22Rv1 (cell line): Measurements from ENCODE around the gene EMC9.

Source experiments
- H3K27ac ChIP-seq: fragments of 450-650 bp; 2 replicates; pipeline ENCODE4 v1.5.1; 2017
- CTCF ChIP-seq: fragments of 450-650 bp; IDR thresholded peaks from 2 replicates; pipeline ENCODE4 v1.5.1; 2017; ENCODE audit warnings: mild to moderate bottlenecking
- ZFX ChIP-seq: fragments of 450-650 bp; IDR thresholded peaks from 2 replicates; pipeline ENCODE4 v1.6.1; 2017; ENCODE audit warnings: antibody characterized with exemption, borderline replicate concordance

The EMC9 gene

GRCh38 chr14:24089890-24090289, 51.5 kb downstream of the EMC9 start:
- no peak for TF ChIP-seq ZFX
- TF ChIP-seq CTCF = no peak
- no peak overlapping the region for H3K27ac ChIP-seq
